ENCODE results near the gene NT5C3A.
A peak's percentile ranks its signal among the peaks of the same experiment; 100 is the strongest.

The NT5C3A gene

DNA sequence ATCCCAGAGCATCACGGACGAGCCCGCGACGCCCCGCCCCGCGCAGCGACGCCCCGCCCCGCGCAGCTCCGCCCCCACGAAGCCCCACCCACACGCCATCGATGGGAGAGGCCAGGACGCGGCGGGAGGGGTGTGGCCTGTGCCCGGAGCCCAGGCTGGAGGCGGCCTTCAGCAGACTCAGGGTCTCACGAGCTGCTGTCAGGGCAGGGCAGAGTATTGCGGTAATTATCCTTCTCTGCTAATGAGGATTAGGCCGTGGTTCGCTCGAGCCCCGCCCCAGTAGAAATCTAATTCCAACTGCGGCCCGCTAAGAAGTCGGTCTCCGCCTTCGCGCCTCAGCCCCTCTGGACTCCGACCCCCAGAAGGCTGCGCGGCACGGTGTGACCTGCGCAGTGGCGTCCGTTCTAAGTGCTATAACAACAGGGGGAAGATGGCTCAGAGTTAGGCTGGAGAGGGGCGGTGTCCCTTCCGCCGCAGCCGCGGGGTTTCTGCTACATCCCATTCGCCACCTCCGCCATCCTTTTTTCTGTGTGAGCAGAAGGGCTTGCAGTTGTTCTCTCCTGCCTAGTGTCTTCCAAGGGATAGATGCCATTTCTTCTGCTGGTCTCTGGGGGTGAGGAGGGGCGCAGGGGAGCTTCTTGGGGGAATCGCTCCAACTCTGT is 337 bp upstream of the NT5C3A start:
- peak; percentile 87 for TF ChIP-seq POLR2A (IDR thresholded peaks at IDR 0.05; ENCODE audit: low read depth, low read length)
- peak; percentile 82 for FAIRE-seq
- peak; percentile 93 for DNase-seq (ENCODE audit: insufficient read length, low spot score)

DNA sequence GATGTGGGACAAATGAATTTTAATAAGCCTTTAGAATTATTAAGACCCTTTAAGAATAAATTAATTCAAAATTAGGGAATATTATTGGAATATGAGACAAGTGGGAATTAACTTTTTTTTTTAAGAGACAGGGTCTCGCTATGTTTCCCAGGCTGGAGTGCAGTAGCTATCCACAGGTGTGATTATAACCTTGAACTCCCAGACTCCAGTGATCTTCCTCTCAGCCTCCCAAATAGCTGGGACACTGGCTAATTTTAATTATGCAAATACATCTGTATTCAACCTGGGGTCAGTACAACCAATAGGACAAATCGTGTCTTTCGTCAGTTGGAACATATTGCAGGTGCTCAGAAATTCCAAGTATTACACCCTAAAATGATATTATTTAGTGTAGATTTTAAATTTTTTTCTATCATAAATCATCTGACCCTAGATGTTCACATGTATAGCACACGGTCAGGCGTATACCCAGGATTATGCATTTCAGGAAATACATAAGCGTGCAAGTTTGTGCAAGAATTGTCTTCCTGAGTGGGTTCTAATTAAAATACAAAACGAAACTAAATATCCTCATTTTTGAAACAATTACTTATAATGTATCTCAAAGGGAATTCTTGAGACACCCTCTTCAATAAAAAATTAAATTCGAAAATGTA is 1.2 kb downstream of the NT5C3A start:
- TF ChIP-seq POLR2A (IDR thresholded peaks at IDR 0.05; ENCODE audit: low read depth, low read length): no peak
- FAIRE-seq (no peak), DNase-seq (ENCODE audit: insufficient read length, low spot score) (no peak)

DNA sequence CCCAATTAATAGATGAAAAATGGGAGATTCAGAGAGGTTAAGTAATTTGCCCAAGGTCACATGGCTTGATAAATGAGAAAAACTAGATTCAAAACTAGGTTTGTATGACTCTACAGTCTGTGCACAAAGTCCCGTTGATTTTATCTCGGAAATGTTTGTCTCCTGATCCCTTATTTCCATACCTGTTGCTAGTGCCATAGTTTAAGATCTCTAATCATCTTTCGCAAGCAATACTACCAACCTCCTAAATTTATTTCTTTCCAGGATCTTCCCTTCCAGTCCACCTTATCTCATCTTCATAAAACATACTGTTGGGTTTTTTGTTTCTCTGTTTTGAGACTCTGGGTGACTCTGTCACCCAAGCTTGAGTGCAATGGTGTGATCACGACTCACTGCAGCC is 2.9 kb downstream of the NT5C3A start:
- no peak for DNase-seq (ENCODE audit: insufficient read length, low spot score)
- FAIRE-seq: no peak
- TF ChIP-seq POLR2A (IDR thresholded peaks at IDR 0.05; ENCODE audit: low read depth, low read length): no peak

DNA sequence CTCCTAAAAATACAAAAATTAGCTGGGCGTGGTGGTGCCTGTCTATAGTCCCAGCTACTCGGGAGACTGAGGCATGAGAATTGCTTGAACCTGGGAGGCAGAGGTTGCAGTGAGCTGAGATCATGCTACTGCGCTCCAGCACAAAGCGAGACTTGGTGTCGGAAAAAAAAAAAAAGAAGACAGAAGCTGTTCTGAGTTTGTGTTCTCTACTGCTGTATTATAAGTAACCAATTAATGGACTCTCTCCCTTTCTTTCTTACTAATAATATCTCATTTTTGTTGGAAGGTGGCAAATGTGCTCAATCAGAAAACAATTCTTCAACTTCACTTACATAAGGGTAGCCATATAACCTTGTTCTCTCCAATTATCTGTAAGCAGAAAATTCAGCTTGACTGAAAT is 7.4 kb downstream of the NT5C3A start:
- no peak for FAIRE-seq
- no peak for DNase-seq (ENCODE audit: insufficient read length, low spot score)

DNA sequence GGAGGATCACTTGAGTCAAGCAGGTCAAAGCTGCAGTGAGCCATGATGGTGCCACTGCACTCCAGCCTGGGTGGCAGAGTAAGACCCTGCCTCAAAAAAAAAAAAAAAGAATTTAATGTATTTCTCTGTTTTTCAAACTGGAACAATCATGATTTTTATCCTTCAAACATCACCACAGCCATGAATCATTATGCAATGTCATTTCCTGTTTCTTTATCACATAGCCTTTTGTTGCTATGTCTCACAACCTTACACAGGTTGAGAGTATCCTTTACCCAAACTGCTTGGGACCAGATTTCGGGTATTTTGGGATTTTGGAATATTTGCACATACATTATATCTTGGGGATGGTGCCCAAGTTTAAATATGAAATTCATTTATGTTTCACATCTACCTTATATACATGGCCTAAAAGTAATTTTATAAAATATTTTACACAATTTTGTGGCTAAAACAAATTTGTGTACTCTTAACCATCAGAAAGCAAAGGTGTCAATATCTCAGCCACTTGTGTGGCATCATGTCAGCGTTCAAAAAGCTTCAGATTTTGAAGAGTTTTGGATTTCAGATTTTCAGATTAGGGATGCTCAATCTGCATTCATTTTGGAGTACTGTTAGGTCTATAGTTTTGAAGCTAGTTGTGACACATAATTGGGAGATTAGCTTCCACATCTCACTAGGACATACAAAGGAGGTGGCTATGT is 8.2 kb downstream of the NT5C3A start:
- TF ChIP-seq POLR2A (IDR thresholded peaks at IDR 0.05; ENCODE audit: low read depth, low read length): no peak
- DNase-seq (ENCODE audit: insufficient read length, low spot score): peak; percentile 37
- peak; percentile 30 for FAIRE-seq

More for the DNA sequence above, 7.4 kb downstream of the NT5C3A start:
- TF ChIP-seq POLR2A (IDR thresholded peaks at IDR 0.05; ENCODE audit: low read depth, low read length): no peak

DNA sequence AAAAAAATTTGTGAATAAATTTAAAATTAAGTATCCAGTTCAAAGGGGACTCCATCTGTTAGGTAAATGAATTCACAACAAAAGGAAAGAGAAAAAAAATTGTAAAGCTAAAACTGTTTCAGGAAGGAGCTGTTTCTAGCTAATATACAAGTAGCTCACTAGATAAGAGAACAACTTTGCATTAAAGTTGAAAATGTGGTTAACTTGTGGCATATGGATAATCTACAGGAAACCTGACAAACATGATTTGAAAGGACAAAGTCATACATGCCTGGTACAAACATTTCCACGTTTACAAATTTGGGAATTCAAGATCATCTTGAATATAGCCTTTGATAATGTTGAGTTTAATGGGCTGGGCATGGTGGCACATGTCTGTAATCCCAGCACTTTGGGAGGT is 8.9 kb downstream of the NT5C3A start:
- no peak for DNase-seq (ENCODE audit: insufficient read length, low spot score)
- TF ChIP-seq POLR2A (IDR thresholded peaks at IDR 0.05; ENCODE audit: low read depth, low read length): no peak
- FAIRE-seq: no peak

DNA sequence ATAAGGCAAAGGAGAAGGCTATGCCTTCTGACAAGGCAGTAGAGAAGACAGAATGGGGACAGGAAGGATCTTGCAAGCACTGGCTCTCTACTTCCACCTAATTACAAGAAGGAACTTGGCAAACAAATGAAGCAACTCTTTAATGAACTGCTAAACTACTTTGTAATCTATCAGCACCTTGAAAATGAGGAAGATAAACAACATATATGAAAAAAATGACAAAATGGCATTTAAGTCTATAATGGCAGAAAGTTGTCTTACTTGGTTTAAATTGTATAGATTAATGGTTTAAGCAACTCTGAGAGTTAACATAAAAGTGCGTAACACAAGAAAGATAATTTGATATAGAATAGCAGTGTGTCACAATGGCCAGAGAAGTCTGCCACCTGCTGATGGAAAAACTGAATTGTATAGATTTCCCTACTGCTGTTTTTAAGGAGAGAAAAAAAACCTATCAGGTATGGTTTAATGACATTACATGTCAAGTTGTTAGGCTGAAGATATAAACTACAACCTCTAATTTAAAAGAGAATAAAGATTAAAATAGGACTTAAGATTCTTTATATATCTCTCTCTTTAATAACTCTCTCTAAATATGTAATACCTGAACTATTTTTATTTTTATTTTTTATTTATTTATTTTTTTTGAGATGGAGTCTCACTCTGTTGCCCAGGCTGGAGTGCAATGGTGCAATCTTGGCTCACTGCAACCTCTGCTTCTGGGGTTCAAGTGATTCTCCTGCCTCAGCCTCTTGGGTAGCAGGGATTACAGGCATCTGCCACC is 11.8 kb downstream of the NT5C3A start:
- DNase-seq (ENCODE audit: insufficient read length, low spot score) (no peak), FAIRE-seq (peak; percentile 92)
- no peak for TF ChIP-seq POLR2A (IDR thresholded peaks at IDR 0.05; ENCODE audit: low read depth, low read length)

DNA sequence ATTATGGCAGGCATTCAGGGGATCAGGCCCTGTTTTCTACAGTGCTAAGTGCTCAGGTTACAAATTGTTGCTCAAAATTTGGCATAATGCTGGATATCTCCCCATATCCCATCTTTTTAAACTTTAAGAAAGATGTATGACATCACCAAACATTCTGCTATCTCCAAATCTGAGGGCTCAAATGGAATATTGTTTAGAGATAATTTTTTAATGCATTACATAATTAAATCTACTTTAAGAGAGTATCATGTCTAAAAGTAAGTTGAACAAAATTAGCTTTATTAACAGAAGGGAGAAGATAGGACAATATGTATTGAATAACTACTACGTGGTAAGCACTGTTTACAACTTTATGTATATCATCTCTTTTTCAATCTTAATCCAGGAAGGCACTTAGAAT is 13.9 kb downstream of the NT5C3A start:
- DNase-seq (ENCODE audit: insufficient read length, low spot score) (no peak), FAIRE-seq (peak; percentile 41)
- no peak for TF ChIP-seq POLR2A (IDR thresholded peaks at IDR 0.05; ENCODE audit: low read depth, low read length)

DNA sequence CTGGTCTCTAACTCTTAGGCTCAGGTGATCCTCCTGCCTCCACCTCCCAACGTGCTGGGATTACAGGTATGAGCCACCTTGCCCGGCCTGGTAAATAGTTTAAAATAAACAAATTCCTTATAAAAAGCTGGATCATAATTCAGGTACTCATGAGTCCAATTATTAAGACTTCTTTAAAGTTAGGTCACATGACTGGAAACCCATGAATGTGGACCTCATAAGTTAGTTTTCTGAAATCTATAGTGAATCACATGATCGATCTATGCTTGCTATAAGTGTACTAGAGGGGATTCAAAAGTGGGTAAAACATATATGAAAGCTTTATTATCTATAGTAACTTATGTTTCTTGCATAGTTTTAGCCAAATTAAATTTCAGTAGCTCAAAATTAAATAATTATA is 14.3 kb downstream of the NT5C3A start:
- no peak for TF ChIP-seq POLR2A (IDR thresholded peaks at IDR 0.05; ENCODE audit: low read depth, low read length)
- DNase-seq (ENCODE audit: insufficient read length, low spot score): no peak
- no peak for FAIRE-seq

DNA sequence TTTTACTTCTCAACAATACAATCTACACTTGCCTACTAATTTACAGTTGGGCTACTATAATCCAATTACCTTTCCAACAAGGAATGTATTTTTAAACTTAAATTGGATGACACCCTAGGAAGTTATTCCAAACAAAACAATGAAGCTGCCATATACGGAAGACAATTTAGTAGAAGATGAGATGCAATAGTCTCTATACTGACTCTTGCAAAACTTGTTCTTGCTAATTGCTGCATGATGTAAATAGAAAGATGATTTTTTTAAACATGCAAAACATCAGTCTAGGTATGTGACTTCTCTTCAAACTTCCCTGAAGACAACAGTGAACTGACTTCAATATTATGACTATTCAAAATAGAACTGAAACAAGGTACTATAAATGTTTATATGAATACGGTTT is 17.6 kb downstream of the NT5C3A start:
- no peak for TF ChIP-seq POLR2A (IDR thresholded peaks at IDR 0.05; ENCODE audit: low read depth, low read length)
- no peak for DNase-seq (ENCODE audit: insufficient read length, low spot score)
- peak; percentile 68 for FAIRE-seq

DNA sequence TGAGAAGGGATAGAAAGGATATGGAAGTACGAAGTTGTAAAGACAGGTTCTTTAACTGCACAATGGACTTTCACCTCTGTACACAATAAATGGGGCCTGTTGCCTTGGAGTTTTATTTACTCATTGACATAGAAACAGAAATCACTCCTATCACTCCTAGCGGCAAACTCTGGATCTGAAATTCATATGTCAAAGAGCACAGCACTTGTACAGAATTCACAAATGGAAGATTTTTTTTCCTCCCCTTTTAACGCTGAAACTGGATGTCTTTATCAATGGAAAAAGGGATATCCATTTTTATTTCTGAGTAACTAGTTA is 18.2 kb downstream of the NT5C3A start:
- DNase-seq (ENCODE audit: insufficient read length, low spot score) (no peak), FAIRE-seq (no peak)
- TF ChIP-seq POLR2A (IDR thresholded peaks at IDR 0.05; ENCODE audit: low read depth, low read length): no peak

DNA sequence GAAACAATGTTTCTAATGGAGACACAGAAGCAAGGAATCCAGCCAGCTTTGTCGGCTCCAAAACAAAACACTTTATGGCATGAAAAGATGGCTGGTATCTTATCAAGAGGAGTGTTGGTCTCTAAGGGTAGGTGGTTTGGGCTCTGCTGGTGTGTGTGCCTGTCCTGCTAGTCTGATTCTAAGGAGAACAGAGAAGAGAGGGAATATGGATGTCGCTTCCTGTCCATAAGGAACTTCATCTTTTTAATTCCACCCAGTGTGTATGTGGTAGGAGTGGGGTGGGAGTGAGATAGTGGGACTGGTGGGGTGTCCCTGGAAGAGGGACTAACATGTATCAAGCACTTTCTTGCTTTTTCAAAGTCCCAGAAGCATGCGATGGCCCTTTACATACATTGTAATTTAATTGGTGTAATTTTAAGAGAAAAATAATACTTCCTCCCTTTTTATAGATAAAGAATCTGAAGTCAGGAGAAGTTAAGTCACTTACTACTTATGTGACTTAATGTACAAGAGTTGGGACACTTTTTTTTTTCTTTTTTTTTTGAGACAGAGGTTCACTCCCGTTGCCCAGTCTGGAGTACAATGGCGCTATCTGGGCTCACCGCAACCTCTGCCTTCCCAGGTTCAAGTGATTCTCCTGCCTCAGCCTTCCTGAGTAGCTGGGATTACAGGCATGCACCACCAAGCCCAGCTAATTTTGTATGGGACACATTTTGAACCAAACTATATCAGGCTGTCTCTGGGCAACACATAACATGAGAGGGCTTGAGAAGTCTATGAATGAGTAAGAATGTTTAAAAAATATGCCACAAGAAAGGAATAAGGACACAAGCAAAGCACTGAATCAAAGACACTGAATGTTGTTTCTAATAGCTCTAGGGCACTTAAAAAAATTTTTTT is 18.8 kb downstream of the NT5C3A start:
- FAIRE-seq (peak; percentile 88), DNase-seq (ENCODE audit: insufficient read length, low spot score) (no peak)
- TF ChIP-seq POLR2A (IDR thresholded peaks at IDR 0.05; ENCODE audit: low read depth, low read length): no peak

Data from H54 (cell line).